H9 (cell line): ENCODE results near the gene TMEM164. TPM values are rescaled to one million over a fixed set of nuclear protein-coding genes. Genes with fewer than 3 reads are reported as not detected.

Experiments used
- DNase-seq: peaks from one replicate; pipeline ENCODE4 v3.0.0-alpha.2; 2017
- H2AFZ ChIP-seq: one replicate; pipeline ENCODE4 v1.6.1; 2013; ENCODE audit warnings: mild to moderate bottlenecking, low read length, control low read depth, moderate library complexity
- H2AK5ac ChIP-seq: 2 replicates; pipeline ENCODE4 v1.6.1; 2013; ENCODE audit warnings: low read length, control low read depth, mixed read lengths; ENCODE audit not compliant: insufficient read length
- H2BK120ac ChIP-seq: one replicate; pipeline ENCODE4 v1.6.1; 2013; ENCODE audit warnings: low read depth, mild to moderate bottlenecking, low read length, control low read depth, inconsistent platforms; ENCODE audit not compliant: poor library complexity, severe bottlenecking
- H2BK12ac ChIP-seq: 2 replicates; pipeline ENCODE4 v1.6.1; 2013; ENCODE audit warnings: low read length, control low read depth, mixed read lengths, low read depth; ENCODE audit not compliant: insufficient read length
- H2BK15ac ChIP-seq: 2 replicates; pipeline ENCODE4 v1.6.1; 2013; ENCODE audit warnings: low read depth, low read length, control low read depth
- H2BK20ac ChIP-seq: one replicate; pipeline ENCODE4 v1.6.1; 2013; ENCODE audit warnings: low read depth, mild to moderate bottlenecking, low read length, control low read depth, inconsistent platforms; ENCODE audit not compliant: poor library complexity, severe bottlenecking
- H2BK5ac ChIP-seq: 2 replicates; pipeline ENCODE4 v1.6.1; 2013; ENCODE audit warnings: low read length, control low read depth, mixed read lengths; ENCODE audit not compliant: insufficient read length
- H3K14ac ChIP-seq: 2 replicates; pipeline ENCODE4 v1.6.1; 2013; ENCODE audit warnings: low read length, control low read depth; ENCODE audit not compliant: insufficient read depth
- H3K18ac ChIP-seq: 2 replicates; pipeline ENCODE4 v1.6.1; 2013; ENCODE audit warnings: low read depth, mild to moderate bottlenecking, mixed read lengths, low read length, control low read depth; ENCODE audit not compliant: insufficient read length
- H3K23ac ChIP-seq: 2 replicates; pipeline ENCODE4 v1.6.1; 2013; ENCODE audit warnings: low read length, control low read depth, mixed read lengths, low read depth; ENCODE audit not compliant: insufficient read length
- H3K23me2 ChIP-seq: 2 replicates; pipeline ENCODE4 v1.6.1; 2013; ENCODE audit warnings: low read depth, mild to moderate bottlenecking, mixed read lengths, low read length, control low read depth; ENCODE audit not compliant: insufficient read length, poor library complexity, severe bottlenecking
- H3K27ac ChIP-seq: 2 replicates; pipeline ENCODE4 v1.5.1; 2013; ENCODE audit warnings: low read length, control low read depth, mixed read lengths, low read depth; ENCODE audit not compliant: insufficient read length
- H3K27me3 ChIP-seq: 2 replicates; pipeline ENCODE4 v1.6.1; 2013; ENCODE audit warnings: low read length, control low read depth, inconsistent platforms; ENCODE audit not compliant: insufficient read depth
- H3K4ac ChIP-seq: 2 replicates; pipeline ENCODE4 v1.6.1; 2013; ENCODE audit warnings: low read depth, mild to moderate bottlenecking, control low read depth, inconsistent platforms, low read length, moderate library complexity
- H3K4me1 ChIP-seq: 2 replicates; pipeline ENCODE4 v1.6.1; 2013; ENCODE audit warnings: low read length, control low read depth, inconsistent platforms; ENCODE audit not compliant: insufficient read depth
- H3K4me2 ChIP-seq: 2 replicates; pipeline ENCODE4 v1.6.1; 2013; ENCODE audit warnings: low read length, control low read depth, mixed read lengths; ENCODE audit not compliant: insufficient read length, insufficient read depth
- H3K56ac ChIP-seq: 2 replicates; pipeline ENCODE4 v1.6.1; 2013; ENCODE audit warnings: low read depth, mild to moderate bottlenecking, mixed read lengths, low read length, control low read depth; ENCODE audit not compliant: insufficient read length
- H3K79me1 ChIP-seq: 2 replicates; pipeline ENCODE4 v1.6.1; 2013; ENCODE audit warnings: low read depth, mild to moderate bottlenecking, moderate library complexity, low read length, control low read depth, inconsistent platforms; ENCODE audit not compliant: insufficient read depth, poor library complexity, severe bottlenecking
- H3K79me2 ChIP-seq: 2 replicates; pipeline ENCODE4 v1.6.1; 2013; ENCODE audit warnings: low read length, control low read depth, inconsistent platforms; ENCODE audit not compliant: insufficient read depth
- H3K9ac ChIP-seq: 2 replicates; pipeline ENCODE4 v1.6.1; 2013; ENCODE audit warnings: low read length, control low read depth, mixed read lengths; ENCODE audit not compliant: insufficient read length; ENCODE audit errors: extremely low read depth
- H3K9me3 ChIP-seq: one replicate; pipeline ENCODE4 v1.6.1; 2013; ENCODE audit warnings: low read depth, low read length, inconsistent platforms; ENCODE audit not compliant: control insufficient read depth
- H3T11ph ChIP-seq: one replicate; pipeline ENCODE4 v1.6.1; 2013; ENCODE audit warnings: mild to moderate bottlenecking, low read length, control low read depth, inconsistent platforms
- H4K20me1 ChIP-seq: one replicate; pipeline ENCODE4 v1.6.1; 2013; ENCODE audit not compliant: control insufficient read depth, insufficient read length, insufficient read depth
- H4K5ac ChIP-seq: 2 replicates; pipeline ENCODE4 v1.6.1; 2013; ENCODE audit warnings: low read depth, mild to moderate bottlenecking, mixed read lengths, low read length, control low read depth; ENCODE audit not compliant: insufficient read length
- H4K8ac ChIP-seq: replicated peaks from 2 replicates; pipeline ENCODE4 v1.6.1; 2013; ENCODE audit warnings: low read length, control low read depth, mixed read lengths, low read depth; ENCODE audit not compliant: insufficient read length
- H4K91ac ChIP-seq: 2 replicates; pipeline ENCODE4 v1.6.1; 2013; ENCODE audit warnings: low read depth, mild to moderate bottlenecking, moderate library complexity, mixed read lengths, low read length, control low read depth; ENCODE audit not compliant: insufficient read length
- H3K27ac Mint-ChIP-seq, 3 experiments: 2 replicates in 2 of 3; 3 replicates in 1 of 3; pipeline ENCODE4 v1.8.0; 2020 to 2021; ENCODE audit warnings: mixed read lengths in 3 of 3, mild to moderate bottlenecking in 1 of 3, moderate library complexity in 1 of 3
- H3K27me3 Mint-ChIP-seq: 2 replicates; pipeline ENCODE4 v1.8.0; 2021; ENCODE audit warnings: low read depth, mild to moderate bottlenecking, moderate library complexity, mixed read lengths
- H3K36me3 Mint-ChIP-seq, 3 experiments: 2 replicates in 2 of 3; 3 replicates in 1 of 3; pipeline ENCODE4 v1.8.0; 2020 to 2021; ENCODE audit warnings: low read depth in 3 of 3, mixed read lengths in 3 of 3; ENCODE audit not compliant: insufficient read depth in 1 of 3
- H3K4me1 Mint-ChIP-seq, 2 experiments: 2 replicates each; pipeline ENCODE4 v1.8.0; 2020; ENCODE audit warnings: mixed read lengths in 2 of 2
- H3K4me3 Mint-ChIP-seq, 2 experiments: 2 replicates in 1 of 2; 3 replicates in 1 of 2; pipeline ENCODE4 v1.8.0; 2020 to 2021; ENCODE audit warnings: mild to moderate bottlenecking in 2 of 2, mixed read lengths in 2 of 2, moderate library complexity in 1 of 2
- H3K9me3 Mint-ChIP-seq, 2 experiments: 2 replicates in 1 of 2; 3 replicates in 1 of 2; pipeline ENCODE4 v1.8.0; 2020; ENCODE audit warnings: mild to moderate bottlenecking in 2 of 2, mixed read lengths in 2 of 2, moderate library complexity in 1 of 2
- CTCF ChIP-seq: fragments of 200-600 bp; sonication (generic); conservative IDR thresholded peaks from 3 replicates; pipeline ENCODE4 v1.8.0; 2021; ENCODE audit warnings: antibody characterized with exemption, mild to moderate bottlenecking
- WGBS: extraction: QIAGEN DNeasy Blood & Tissue Kit; methylation state at CpG from one replicate; pipeline ENCODE4 v1.1.7; 2013; ENCODE audit warnings: missing lambda C conversion rate, low lambda C conversion rate, mixed read lengths; ENCODE audit not compliant: insufficient read length; ENCODE audit errors: extremely low coverage; 5-methylcytosine and 5-hydroxymethylcytosine counted together
- total RNA-seq: library from RNA; stranded (reverse); gene quantifications from 2 replicates; pipeline ENCODE4 v1.2.1, GENCODE V29; 2021

The TMEM164 gene
- total RNA-seq, 1 experiment from 2014 or later = 30.4 TPM

GRCh38 chrX:110119480-110119879 lies 116.6 kb downstream of the TMEM164 start:
- Histone ChIP-seq H2AK5ac (no peak overlapping the region), H4K8ac (no peak overlapping the region), H2BK15ac (no peak overlapping the region), H4K5ac (no peak overlapping the region), H2BK120ac (no peak overlapping the region), H2AFZ (no peak overlapping the region), H3K23ac (no peak overlapping the region), H3K79me2 (no peaks in the 10 kb centered on the region), H3T11ph (no peak overlapping the region), H3K79me1 (no peaks in the 10 kb centered on the region), H3K27ac (no peak overlapping the region), H3K23me2 (no peaks in the 10 kb centered on the region), H4K20me1 (no peaks in the 10 kb centered on the region), H3K4ac (no peak overlapping the region), H3K4me1 (no peaks in the 10 kb centered on the region), H3K27me3 (no peaks in the 10 kb centered on the region), H3K18ac (no peak overlapping the region), H4K91ac (no peak overlapping the region), H2BK20ac (no peak overlapping the region), H3K56ac (no peak overlapping the region), H3K9ac (no peak overlapping the region), H3K14ac (no peak overlapping the region), H2BK5ac (no peak overlapping the region), H3K4me2 (no peak overlapping the region), H2BK12ac (no peak overlapping the region), H3K9me3 (no peaks in the 10 kb centered on the region)
- WGBS = no CpG with 5 or more reads among the region's 2 CpGs
- no peak for DNase-seq
- Mint-ChIP-seq H3K4me3 (no peak overlapping the region), H3K9me3 (no peaks in the 10 kb centered on the region), H3K27me3 (no peaks in the 10 kb centered on the region), H3K36me3 (peaks cover 0 to 4% (median 0%) of the 10 kb centered on the region in 3 experiments; a peak in 2 of 7 replicates), H3K27ac (peak overlapping the region in 1 of 3 experiments; percentile 22; a peak in 1 of 7 replicates), H3K4me1 (peaks cover 6 to 8% of the 10 kb centered on the region in 2 experiments)
- no peak for TF ChIP-seq CTCF
